Mesendoderm (in vitro differentiated cells): Measurements from ENCODE around the gene PLA2G4E.
A peak's percentile ranks its signal among the peaks of the same experiment; 100 is the strongest.

Source experiments
- DNase-seq: peaks from one replicate; pipeline ENCODE4 v3.0.0; 2013
- H2AK5ac ChIP-seq: 2 replicates; pipeline ENCODE4 v1.6.1; 2013; ENCODE audit warnings: low read length, inconsistent platforms
- H2BK120ac ChIP-seq: 2 replicates; pipeline ENCODE4 v1.6.1; 2013; ENCODE audit warnings: low read depth, mild to moderate bottlenecking, low read length, moderate library complexity, mixed read lengths
- H2BK15ac ChIP-seq: replicated peaks from 2 replicates; pipeline ENCODE4 v1.6.1; 2013; ENCODE audit warnings: low read depth, mild to moderate bottlenecking, moderate library complexity
- H2BK5ac ChIP-seq: 2 replicates; pipeline ENCODE4 v1.6.1; 2013; ENCODE audit warnings: low read length, inconsistent platforms
- H3K18ac ChIP-seq: 2 replicates; pipeline ENCODE4 v1.6.1; 2013; ENCODE audit warnings: mild to moderate bottlenecking, low read length, mixed read lengths
- H3K23ac ChIP-seq: one replicate; pipeline ENCODE4 v1.6.1; 2013; ENCODE audit warnings: low read length
- H3K27ac ChIP-seq: 2 replicates; pipeline ENCODE4 v1.5.1; 2013; ENCODE audit warnings: low read depth, mild to moderate bottlenecking, inconsistent platforms, low read length, moderate library complexity
- H3K27me3 ChIP-seq: 2 replicates; pipeline ENCODE4 v1.6.1; 2013; ENCODE audit warnings: low read length, control low read depth, mild to moderate bottlenecking, inconsistent platforms; ENCODE audit not compliant: insufficient read depth, poor library complexity
- H3K36me3 ChIP-seq: 2 replicates; pipeline ENCODE4 v1.6.1; 2013; ENCODE audit warnings: low read length, inconsistent platforms; ENCODE audit not compliant: control insufficient read depth, insufficient read depth
- H3K4ac ChIP-seq: one replicate; pipeline ENCODE4 v1.6.1; 2013; ENCODE audit warnings: low read depth, mild to moderate bottlenecking, low read length, moderate library complexity
- H3K4me1 ChIP-seq: 2 replicates; pipeline ENCODE4 v1.6.1; 2013; ENCODE audit warnings: low read depth, low read length, inconsistent platforms; ENCODE audit not compliant: control insufficient read depth
- H3K4me2 ChIP-seq: 2 replicates; pipeline ENCODE4 v1.6.1; 2013; ENCODE audit warnings: low read length
- H3K4me3 ChIP-seq: 2 replicates; pipeline ENCODE4 v1.5.1; 2013; ENCODE audit warnings: mild to moderate bottlenecking, low read length
- H3K56ac ChIP-seq: one replicate; pipeline ENCODE4 v1.6.1; 2013; ENCODE audit warnings: low read length
- H3K79me1 ChIP-seq: 2 replicates; pipeline ENCODE4 v1.6.1; 2013; ENCODE audit warnings: low read length, inconsistent platforms
- H3K79me2 ChIP-seq: 2 replicates; pipeline ENCODE4 v1.6.1; 2013; ENCODE audit warnings: mild to moderate bottlenecking, low read length; ENCODE audit not compliant: control insufficient read depth, insufficient read depth
- H3K9ac ChIP-seq: 2 replicates; pipeline ENCODE4 v1.6.1; 2013; ENCODE audit warnings: low read length, inconsistent platforms
- H4K5ac ChIP-seq: one replicate; pipeline ENCODE4 v1.6.1; 2013; ENCODE audit warnings: low read length
- H4K8ac ChIP-seq: one replicate; pipeline ENCODE4 v1.6.1; 2013; ENCODE audit warnings: low read depth, mild to moderate bottlenecking, control low read depth, low read length, moderate library complexity
- WGBS: extraction: QIAGEN DNeasy Blood & Tissue Kit; methylation state at CpG from one replicate; pipeline ENCODE4 v1.1.7; 2013; ENCODE audit warnings: low lambda C conversion rate, missing lambda C conversion rate; ENCODE audit not compliant: insufficient coverage; ENCODE audit errors: extremely low coverage; 5-methylcytosine and 5-hydroxymethylcytosine counted together

The PLA2G4E gene

DNA sequence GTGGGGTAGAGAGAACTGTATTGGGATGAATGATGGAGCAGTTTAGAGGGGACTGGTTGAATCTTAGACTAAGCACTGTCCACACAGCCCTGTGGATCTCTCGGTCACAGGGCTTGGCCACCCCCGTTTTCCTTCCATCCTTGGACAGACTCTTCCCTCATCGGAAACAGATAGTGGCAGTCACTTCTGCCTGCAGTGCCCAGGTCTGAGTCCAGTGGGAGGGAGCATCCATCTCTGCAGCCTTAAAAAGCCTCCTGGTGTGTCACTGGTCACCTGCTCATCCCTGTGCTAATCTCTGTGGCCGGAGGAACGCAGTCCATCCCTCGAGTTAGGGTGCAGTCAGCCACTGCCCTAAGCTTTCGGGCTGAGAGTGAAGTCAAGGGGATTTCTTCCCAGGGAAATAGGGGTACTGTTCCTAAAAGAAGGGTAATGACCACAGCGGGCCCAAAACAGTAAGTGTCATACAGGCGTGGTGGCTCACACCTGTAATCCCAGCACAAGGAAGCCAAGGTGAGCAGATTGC lies 41.5 kb upstream of the PLA2G4E start:
- Histone ChIP-seq H3K4me2 (no peak overlapping the region), H3K9ac (no peak overlapping the region), H3K4me1 (peaks cover 3% of the 10 kb centered on the region), H4K8ac (no peak overlapping the region), H2BK15ac (no peak overlapping the region), H3K79me2 (no peaks in the 10 kb centered on the region), H3K79me1 (no peaks in the 10 kb centered on the region), H2BK120ac (no peak overlapping the region), H3K56ac (no peak overlapping the region), H3K18ac (no peak overlapping the region), H3K23ac (peak overlapping the region; percentile 20), H3K4me3 (no peak overlapping the region), H4K5ac (no peak overlapping the region), H3K4ac (no peak overlapping the region), H3K36me3 (no peaks in the 10 kb centered on the region), H2AK5ac (no peak overlapping the region), H3K27me3 (no peaks in the 10 kb centered on the region), H2BK5ac (no peak overlapping the region), H3K27ac (no peak overlapping the region)
- WGBS: no CpG with 5 or more reads among the region's 9 CpGs
- no peak for DNase-seq

DNA sequence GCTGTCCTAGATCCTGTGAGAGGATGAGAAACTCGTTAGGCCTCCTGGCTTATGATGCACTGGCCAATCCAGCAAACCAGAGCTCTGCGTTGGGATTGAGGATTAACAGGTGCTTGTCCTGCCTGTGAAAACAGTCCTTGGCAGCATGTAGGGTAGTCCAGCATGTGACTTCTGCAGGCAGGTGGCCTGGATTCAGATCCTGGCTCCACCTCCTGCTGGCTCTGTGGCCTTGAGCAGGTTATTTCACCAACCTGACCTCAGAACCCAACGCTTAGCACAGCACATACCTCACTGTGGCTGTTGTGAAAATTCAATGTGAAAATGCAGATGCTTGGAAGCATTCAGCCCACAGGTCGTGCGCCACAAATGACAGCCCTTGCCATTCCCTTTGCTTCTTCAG lies 40.0 kb upstream of the PLA2G4E start:
- no peaks in the 10 kb centered on the region for H3K79me2 ChIP-seq

DNA sequence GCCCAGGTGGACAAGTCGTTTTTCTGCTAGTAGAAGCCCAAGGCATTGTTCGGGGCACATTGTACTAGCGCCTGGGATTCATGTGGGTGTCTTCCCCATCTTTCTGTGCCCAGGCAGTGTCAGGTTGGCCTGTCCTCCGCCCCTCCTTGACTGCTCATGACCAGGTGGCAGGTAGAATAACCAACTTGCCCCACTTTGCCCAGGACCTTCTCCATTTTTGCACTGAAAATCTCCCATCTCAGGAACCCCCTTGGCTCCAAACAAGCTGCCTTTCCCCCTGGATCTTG lies 39.6 kb upstream of the PLA2G4E start:
- no peak overlapping the region for H3K27ac ChIP-seq
- no peaks in the 10 kb centered on the region for H3K27me3 ChIP-seq
- no peak overlapping the region for H2BK15ac ChIP-seq
- no peak overlapping the region for H3K9ac ChIP-seq
- H3K79me1 ChIP-seq: no peaks in the 10 kb centered on the region
- no peak overlapping the region for H4K5ac ChIP-seq
- H3K4me3 ChIP-seq: no peak overlapping the region
- H3K23ac ChIP-seq: no peak overlapping the region
- no peak overlapping the region for H3K18ac ChIP-seq
- H3K79me2 ChIP-seq: no peaks in the 10 kb centered on the region
- no peak for DNase-seq
- no peak overlapping the region for H2BK120ac ChIP-seq
- H3K4me1 ChIP-seq: no peaks in the 10 kb centered on the region
- no peak overlapping the region for H2AK5ac ChIP-seq
- no peak overlapping the region for H3K56ac ChIP-seq
- no peak overlapping the region for H4K8ac ChIP-seq
- no peak overlapping the region for H3K4me2 ChIP-seq
- H2BK5ac ChIP-seq: no peak overlapping the region
- no peaks in the 10 kb centered on the region for H3K36me3 ChIP-seq
- H3K4ac ChIP-seq: no peak overlapping the region
- no CpG with 5 or more reads among the region's 4 CpGs for WGBS

More for the DNA sequence above, 40.0 kb upstream of the PLA2G4E start:
- Histone ChIP-seq H3K79me1 (no peaks in the 10 kb centered on the region), H3K56ac (no peak overlapping the region), H2BK5ac (no peak overlapping the region), H4K5ac (no peak overlapping the region), H3K18ac (no peak overlapping the region), H3K4me1 (no peaks in the 10 kb centered on the region), H2BK15ac (no peak overlapping the region), H3K4me3 (no peak overlapping the region), H3K4ac (no peak overlapping the region), H2AK5ac (no peak overlapping the region), H2BK120ac (no peak overlapping the region), H3K4me2 (no peak overlapping the region), H3K27me3 (no peaks in the 10 kb centered on the region), H3K9ac (no peak overlapping the region), H3K23ac (no peak overlapping the region), H3K36me3 (no peaks in the 10 kb centered on the region), H4K8ac (no peak overlapping the region), H3K27ac (no peak overlapping the region)
- WGBS: no CpG with 5 or more reads among the region's 5 CpGs
- no peak for DNase-seq

DNA sequence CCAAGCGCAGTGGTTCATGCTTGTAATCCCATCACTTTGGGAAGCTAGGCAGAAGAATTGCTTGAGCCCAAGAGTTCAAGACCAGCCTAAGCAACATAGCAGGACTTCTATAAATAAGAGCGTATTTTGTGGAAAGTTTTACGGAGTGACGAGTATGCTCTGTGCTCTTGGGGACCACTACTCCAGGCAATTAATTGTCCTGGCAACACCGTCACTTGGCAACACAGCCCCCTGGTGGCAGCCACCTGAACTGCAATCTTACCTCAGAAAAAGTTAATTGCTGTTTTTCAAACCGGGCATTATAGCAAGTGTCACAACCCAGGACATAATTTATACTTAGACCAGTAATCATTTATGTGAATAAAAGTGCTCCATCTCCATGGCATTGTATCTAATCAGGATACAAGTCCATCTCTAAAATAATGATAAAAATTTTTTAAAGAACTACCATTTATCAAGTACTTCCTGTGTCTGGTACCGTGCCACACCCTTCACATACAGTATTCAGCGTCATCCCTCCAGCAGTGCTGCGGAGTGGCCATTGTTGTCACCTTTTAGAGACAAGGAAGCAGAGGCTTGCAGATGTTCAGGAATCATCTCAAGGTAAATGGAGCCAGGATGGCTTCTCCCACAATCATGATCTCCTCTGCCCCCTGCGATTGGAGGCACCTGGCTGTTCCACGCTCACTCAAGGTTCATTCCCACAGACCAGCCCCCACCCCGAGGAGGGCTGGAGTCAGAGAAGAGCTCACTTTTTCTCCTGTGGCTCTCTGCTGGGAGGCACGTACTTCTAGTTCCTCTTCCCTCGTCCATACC lies 39.0 kb upstream of the PLA2G4E start:
- H2BK5ac ChIP-seq: no peak overlapping the region
- no CpG with 5 or more reads among the region's 14 CpGs for WGBS
- no peaks in the 10 kb centered on the region for H3K79me1 ChIP-seq
- H2BK120ac ChIP-seq: no peak overlapping the region
- peak; percentile 69 for DNase-seq
- H3K27me3 ChIP-seq: no peaks in the 10 kb centered on the region
- no peak overlapping the region for H3K56ac ChIP-seq
- no peak overlapping the region for H3K4me3 ChIP-seq
- no peak overlapping the region for H3K4me2 ChIP-seq
- H3K9ac ChIP-seq: no peak overlapping the region
- no peak overlapping the region for H3K18ac ChIP-seq
- H3K23ac ChIP-seq: no peak overlapping the region
- H4K5ac ChIP-seq: no peak overlapping the region
- H2BK15ac ChIP-seq: no peak overlapping the region
- H2AK5ac ChIP-seq: no peak overlapping the region
- H3K36me3 ChIP-seq: no peaks in the 10 kb centered on the region
- no peak overlapping the region for H4K8ac ChIP-seq
- no peak overlapping the region for H3K27ac ChIP-seq
- no peaks in the 10 kb centered on the region for H3K79me2 ChIP-seq
- H3K4me1 ChIP-seq: no peaks in the 10 kb centered on the region
- H3K4ac ChIP-seq: no peak overlapping the region

DNA sequence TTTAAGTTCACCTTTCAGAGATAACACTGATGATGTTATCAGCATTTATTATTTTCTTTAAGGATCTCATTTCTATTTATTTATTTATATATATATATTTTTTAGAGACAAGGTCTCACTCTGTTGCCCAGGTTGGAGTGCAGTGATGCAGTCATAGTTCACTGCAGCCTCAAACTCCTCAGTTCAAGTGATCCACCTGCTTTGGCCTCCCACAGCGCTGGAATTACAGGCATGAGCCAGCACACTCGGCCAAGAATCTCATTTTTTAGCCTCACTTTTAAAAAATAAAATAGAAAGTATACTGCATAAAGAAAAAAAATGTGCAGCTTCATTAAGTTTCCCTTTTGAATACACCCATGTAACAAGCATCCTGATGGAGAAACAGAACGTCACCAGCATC lies 37.9 kb upstream of the PLA2G4E start:
- H2BK15ac ChIP-seq: no peak overlapping the region
- H4K5ac ChIP-seq: no peak overlapping the region
- no peaks in the 10 kb centered on the region for H3K4me1 ChIP-seq
- H4K8ac ChIP-seq: no peak overlapping the region
- no peak overlapping the region for H3K4me3 ChIP-seq
- no peaks in the 10 kb centered on the region for H3K79me1 ChIP-seq
- H2AK5ac ChIP-seq: no peak overlapping the region
- H3K18ac ChIP-seq: no peak overlapping the region
- no peak overlapping the region for H3K27ac ChIP-seq
- H2BK120ac ChIP-seq: no peak overlapping the region
- no CpG with 5 or more reads among the region's 3 CpGs for WGBS
- DNase-seq: no peak
- H3K9ac ChIP-seq: no peak overlapping the region
- H3K4ac ChIP-seq: no peak overlapping the region
- H3K79me2 ChIP-seq: no peaks in the 10 kb centered on the region
- H3K27me3 ChIP-seq: no peaks in the 10 kb centered on the region
- no peak overlapping the region for H2BK5ac ChIP-seq
- H3K36me3 ChIP-seq: no peaks in the 10 kb centered on the region
- no peak overlapping the region for H3K56ac ChIP-seq
- no peak overlapping the region for H3K23ac ChIP-seq
- no peak overlapping the region for H3K4me2 ChIP-seq
